ENCODE data around the gene CDC42EP1. TPM values are rescaled to one million over a fixed set of nuclear protein-coding genes. Genes with fewer than 3 reads are reported as not detected.
A peak's percentile ranks its signal among the peaks of the same experiment; 100 is the strongest.
"Not testable (repeated sequence)": the region's sequence is repeated elsewhere in the genome, so short reads cannot be mapped to it uniquely, and the experiment has no call there.

Gene CDC42EP1
- total RNA-seq (2014; rRNA removed; shearing (Covaris generic); ENCODE audit: low replicate concordance) = 8.9 and 9.1 TPM in 2 replicates

- DNase-seq (ENCODE audit: low read depth) = peak; percentile 58
- in situ Hi-C loops (cut with HindIII; ENCODE audit: low pct_unique_long_range_greater_than_20kb, low sequenced_read_pairs) = no loop called here
Measured at GRCh38 chr22:37559901-37560607, at the start of gene CDC42EP1. Gene CDC42EP1, plus strand, starts transcription at chr22:37560480. Its CDS starts 5,870 bp downstream, at chr22:37566350.

GRCh38 chr22:37511395-37512104 is 48.7 kb upstream of the CDC42EP1 start:
- in situ Hi-C loops (cut with HindIII; ENCODE audit: low pct_unique_long_range_greater_than_20kb, low sequenced_read_pairs) = no loop called here
- DNase-seq (ENCODE audit: low read depth) = no peak

GRCh38 chr22:37514526-37515051 is 45.7 kb upstream of the CDC42EP1 start:
- in situ Hi-C loops (cut with HindIII; ENCODE audit: low pct_unique_long_range_greater_than_20kb, low sequenced_read_pairs) = no loop called here
- DNase-seq (ENCODE audit: low read depth) = no peak

- in situ Hi-C loops (cut with HindIII; ENCODE audit: low pct_unique_long_range_greater_than_20kb, low sequenced_read_pairs) = no loop called here
Measured at GRCh38 chr22:37515901-37516300, 44.4 kb upstream of the CDC42EP1 start.

GRCh38 chr22:37516456-37516855 is 43.8 kb upstream of the CDC42EP1 start:
- in situ Hi-C loops (cut with HindIII; ENCODE audit: low pct_unique_long_range_greater_than_20kb, low sequenced_read_pairs) = no loop called here
- no peak for DNase-seq (ENCODE audit: low read depth)

More at GRCh38 chr22:37515901-37516300, 44.4 kb upstream of the CDC42EP1 start:
- DNase-seq (ENCODE audit: low read depth) = no peak

GRCh38 chr22:37517826-37518450 is 42.3 kb upstream of the CDC42EP1 start:
- in situ Hi-C loops (cut with HindIII; ENCODE audit: low pct_unique_long_range_greater_than_20kb, low sequenced_read_pairs) = no loop called here
- DNase-seq (ENCODE audit: low read depth) = no peak

- DNase-seq (ENCODE audit: low read depth) = peak; percentile 41
- in situ Hi-C loops (cut with HindIII; ENCODE audit: low pct_unique_long_range_greater_than_20kb, low sequenced_read_pairs) = no loop called here
Measured at GRCh38 chr22:37518509-37519267, 41.6 kb upstream of the CDC42EP1 start.

GRCh38 chr22:37519268-37520195 is 40.7 kb upstream of the CDC42EP1 start, which contains the start of gene CARD10:
Gene CARD10, minus strand, starts transcription at chr22:37519415. Its CDS starts 215 bp downstream, at chr22:37519200.
- in situ Hi-C loops (cut with HindIII; ENCODE audit: low pct_unique_long_range_greater_than_20kb, low sequenced_read_pairs) = no loop called here
- DNase-seq (ENCODE audit: low read depth) = peak; percentile 48

- in situ Hi-C loops (cut with HindIII; ENCODE audit: low pct_unique_long_range_greater_than_20kb, low sequenced_read_pairs) = no loop called here
- DNase-seq (ENCODE audit: low read depth) = no peak
Measured at GRCh38 chr22:37520776-37521191, 39.5 kb upstream of the CDC42EP1 start.

- in situ Hi-C loops (cut with HindIII; ENCODE audit: low pct_unique_long_range_greater_than_20kb, low sequenced_read_pairs) = no loop called here
Measured at GRCh38 chr22:37521236-37521739, 39.0 kb upstream of the CDC42EP1 start.

GRCh38 chr22:37522482-37522881 is 37.8 kb upstream of the CDC42EP1 start:
- in situ Hi-C loops (cut with HindIII; ENCODE audit: low pct_unique_long_range_greater_than_20kb, low sequenced_read_pairs) = no loop called here
- no peak for DNase-seq (ENCODE audit: low read depth)

More at GRCh38 chr22:37521236-37521739, 39.0 kb upstream of the CDC42EP1 start:
- no peak for DNase-seq (ENCODE audit: low read depth)

- in situ Hi-C loops (cut with HindIII; ENCODE audit: low pct_unique_long_range_greater_than_20kb, low sequenced_read_pairs) = no loop called here
- peak; percentile 75 for DNase-seq (ENCODE audit: low read depth)
Measured at GRCh38 chr22:37525073-37525745, 35.1 kb upstream of the CDC42EP1 start.

GRCh38 chr22:37525746-37526350 is 34.4 kb upstream of the CDC42EP1 start:
- in situ Hi-C loops (cut with HindIII; ENCODE audit: low pct_unique_long_range_greater_than_20kb, low sequenced_read_pairs) = no loop called here
- no peak for DNase-seq (ENCODE audit: low read depth)

- in situ Hi-C loops (cut with HindIII; ENCODE audit: low pct_unique_long_range_greater_than_20kb, low sequenced_read_pairs) = no loop called here
- no peak for DNase-seq (ENCODE audit: low read depth)
Measured at GRCh38 chr22:37526376-37526775, 33.9 kb upstream of the CDC42EP1 start.

- in situ Hi-C loops (cut with HindIII; ENCODE audit: low pct_unique_long_range_greater_than_20kb, low sequenced_read_pairs); DNase-seq (ENCODE audit: low read depth): not testable (repeated sequence)
Measured at GRCh38 chr22:37527081-37527752, 33.1 kb upstream of the CDC42EP1 start.
